Activated CD4-positive, alpha-beta T cell treated with anti-CD3 and anti-CD28 coated beads for 36 hours (primary cell): ENCODE results near the gene ILK. TPM values are rescaled to one million over a fixed set of nuclear protein-coding genes. Genes with fewer than 3 reads are reported as not detected.

Source experiments
- ATAC-seq: fragments of 200-7000 bp; cut with Tn5 transposase; one replicate; pipeline ENCODE4 v1.10.0; 2021; ENCODE audit warnings: mild to moderate bottlenecking, moderate library complexity
- CTCF ChIA-PET: fragments of 350-600 bp; sonication (Branson Sonifier 250); formaldehyde crosslinking; loops from one replicate; lab custom pipeline; 2021; ENCODE audit warnings: antibody characterized with exemption; lab: Charles Lee
- POLR2A ChIA-PET: fragments of 350-600 bp; sonication (Branson Sonifier 250); formaldehyde crosslinking; loops from one replicate; lab custom pipeline; 2021; ENCODE audit warnings: antibody characterized with exemption, inconsistent platforms; lab: Charles Lee
- DNase-seq: peaks from one replicate; pipeline ENCODE4 v3.0.0-alpha.2; 2020
- H3K27ac Mint-ChIP-seq: one replicate; pipeline ENCODE4 v1.8.0; 2021; ENCODE audit warnings: mixed read lengths
- H3K27me3 Mint-ChIP-seq: one replicate; pipeline ENCODE4 v1.8.0; 2021; ENCODE audit warnings: mixed read lengths
- H3K36me3 Mint-ChIP-seq: one replicate; pipeline ENCODE4 v1.8.0; 2021; ENCODE audit warnings: low read depth, mixed read lengths
- H3K4me1 Mint-ChIP-seq: one replicate; pipeline ENCODE4 v1.8.0; 2021; ENCODE audit warnings: mixed read lengths
- H3K4me3 Mint-ChIP-seq: one replicate; pipeline ENCODE4 v1.8.0; 2021; ENCODE audit warnings: mild to moderate bottlenecking, moderate library complexity, mixed read lengths
- H3K9me3 Mint-ChIP-seq: one replicate; pipeline ENCODE4 v1.8.0; 2021; ENCODE audit warnings: low read depth, mixed read lengths
- intact Hi-C, 2 experiments: fragments of 100-400 bp; cut with DNase I in 1 of 2; cut with micrococcal nuclease in 1 of 2; formaldehyde crosslinking; loops; one replicate each; pipeline versions ENCODE4 v1.14.2 to v1.15.1; 2022 to 2024; cut with DNase I, micrococcal nuclease
- total RNA-seq, 2 experiments: library from RNA; stranded (reverse); gene quantifications; one replicate each; pipeline ENCODE4 v1.2.3, GENCODE V29; 2021

The ILK gene
- total RNA-seq, 2 experiments from 2014 or later, result 85.6 to 89.0 TPM

DNA sequence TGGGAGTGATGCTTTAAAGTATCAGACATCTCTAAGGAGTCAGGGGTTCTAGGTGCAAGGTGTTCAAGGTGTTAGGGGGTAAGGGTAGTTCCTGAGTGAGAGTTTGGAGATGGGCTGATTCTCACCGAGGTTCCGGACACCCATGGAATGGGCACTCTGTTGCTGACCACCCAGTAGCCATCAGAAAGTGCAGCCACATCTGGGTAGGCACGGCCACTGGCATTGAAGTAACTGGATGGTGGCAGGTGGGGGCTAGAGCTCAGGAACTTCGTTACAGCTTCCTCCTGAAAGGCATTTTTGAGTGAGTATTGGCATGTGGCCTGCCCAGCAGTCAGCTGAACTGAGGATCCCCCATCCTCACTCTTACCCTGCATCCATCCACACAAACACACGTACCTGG, 11.5 kb downstream of the ILK start:
- peaks cover 22% of the 10 kb centered on the region for H3K4me1 Mint-ChIP-seq
- intact Hi-C loops, result loop anchor here in 1 of 2 experiments (10.0 kb wide), 1 partner anchor 930 kb away; the partner anchor contains the start of genes TRIM22 and TRIM5
- no peak overlapping the region for H3K4me3 Mint-ChIP-seq
- no peak for DNase-seq
- no peaks in the 10 kb centered on the region for H3K9me3 Mint-ChIP-seq
- H3K36me3 Mint-ChIP-seq, result peaks cover 30% of the 10 kb centered on the region
- ChIA-PET POLR2A (no interaction called here), CTCF (interaction anchor here (1.0 to 2.9 kb wide), 3 partner anchors 10 to 66 kb away, joined by 3 to 8 read pairs (median 3); no protein-coding TSS in a partner anchor)
- H3K27ac Mint-ChIP-seq, result no peak overlapping the region
- no peak for ATAC-seq
- no peaks in the 10 kb centered on the region for H3K27me3 Mint-ChIP-seq

DNA sequence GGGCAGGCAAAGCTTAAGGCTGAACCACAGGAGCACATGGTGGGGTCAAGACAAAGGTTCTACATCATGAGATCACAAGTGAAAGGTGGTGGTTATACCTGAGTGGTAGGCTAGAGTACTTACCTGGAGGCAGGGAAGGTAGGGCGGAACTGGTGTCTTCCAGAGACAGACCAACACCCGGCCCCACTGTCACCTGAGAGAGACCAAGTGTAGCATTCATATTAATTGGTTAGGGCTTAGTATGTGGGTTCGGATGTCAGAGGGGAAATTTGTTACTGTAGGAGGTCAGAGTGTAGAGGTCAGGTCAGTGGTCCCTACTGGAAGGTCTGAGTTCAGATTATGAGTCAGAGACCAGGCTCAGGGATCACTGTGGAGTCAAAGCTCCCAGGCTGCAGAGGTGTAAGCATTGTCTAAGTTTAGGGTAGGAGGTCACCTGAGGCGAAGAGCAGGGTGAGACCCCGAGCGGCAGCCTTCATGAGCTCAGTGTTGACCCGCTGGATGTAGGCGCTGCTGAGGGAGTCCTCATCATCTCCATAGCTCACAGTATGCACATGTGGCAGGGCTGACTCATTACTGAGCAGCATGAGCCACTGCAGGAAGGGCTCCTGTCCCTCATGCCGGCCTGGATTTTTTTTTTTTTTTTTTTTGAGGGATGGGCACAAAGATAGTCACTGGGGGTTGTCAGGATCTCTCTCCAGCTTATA, 12.5 kb downstream of the ILK start:
- ChIA-PET POLR2A (no interaction called here), CTCF (interaction anchor here (0.7 to 1.0 kb wide), 2 partner anchors 14 to 344 kb away, joined by 3 read pairs; no protein-coding TSS in a partner anchor)
- DNase-seq (no peak), ATAC-seq (no peak)
- H3K27me3 Mint-ChIP-seq, result no peaks in the 10 kb centered on the region
- H3K36me3 Mint-ChIP-seq, result peaks cover 21% of the 10 kb centered on the region
- intact Hi-C loops, result loop anchor here in 1 of 2 experiments (10.0 kb wide), 1 partner anchor 931 kb away; the partner anchor contains the start of genes TRIM22 and TRIM5
- no peaks in the 10 kb centered on the region for H3K9me3 Mint-ChIP-seq
- H3K4me1 Mint-ChIP-seq, result peaks cover 12% of the 10 kb centered on the region
- peak overlapping the region; percentile 14 for H3K27ac Mint-ChIP-seq
- no peak overlapping the region for H3K4me3 Mint-ChIP-seq

DNA sequence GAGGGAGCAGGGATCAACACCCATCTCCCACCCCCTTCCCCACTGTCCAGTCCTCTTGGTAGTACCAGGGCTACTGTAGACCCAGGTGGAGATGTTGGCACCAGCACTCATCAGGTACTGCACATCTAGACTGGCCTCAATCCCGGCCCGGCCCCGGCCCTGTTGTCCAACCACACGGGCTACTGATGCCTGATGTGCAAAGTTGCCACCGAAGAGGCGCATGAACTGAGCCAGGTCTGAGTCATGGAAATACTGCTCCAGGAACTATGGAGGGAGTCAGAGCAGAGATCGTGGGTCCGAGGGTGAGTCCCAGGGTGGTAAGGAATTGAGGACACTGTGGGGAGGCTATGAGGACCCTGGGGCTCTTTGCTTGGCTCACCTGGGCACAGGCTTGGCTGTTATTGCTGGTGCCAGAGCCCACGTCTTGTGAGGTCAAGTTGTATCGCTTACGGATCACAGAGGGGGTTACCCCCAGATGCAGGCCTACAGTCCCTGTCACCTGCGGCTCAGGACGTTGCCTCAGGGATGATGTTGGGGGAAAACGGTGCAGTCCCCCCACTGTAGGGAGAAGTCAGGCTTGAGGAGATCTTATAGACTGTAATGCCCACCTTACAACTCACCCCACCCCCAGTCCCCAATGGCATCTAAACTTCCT, 13.1 kb downstream of the ILK start:
- H3K4me3 Mint-ChIP-seq, result no peak overlapping the region
- no peak for ATAC-seq
- H3K36me3 Mint-ChIP-seq, result peaks cover 15% of the 10 kb centered on the region
- H3K27ac Mint-ChIP-seq, result peak overlapping the region; percentile 47
- ChIA-PET POLR2A (no interaction called here), CTCF (interaction anchor here (0.7 kb wide), 1 partner anchor 344 kb away, joined by 3 read pairs; no protein-coding TSS in a partner anchor)
- intact Hi-C loops, result loop anchor here in 1 of 2 experiments (10.0 kb wide), 1 partner anchor 932 kb away; the partner anchor contains the start of genes TRIM22 and TRIM5
- no peak for DNase-seq
- H3K27me3 Mint-ChIP-seq, result no peaks in the 10 kb centered on the region
- H3K4me1 Mint-ChIP-seq, result peaks cover 8% of the 10 kb centered on the region
- H3K9me3 Mint-ChIP-seq, result no peaks in the 10 kb centered on the region

DNA sequence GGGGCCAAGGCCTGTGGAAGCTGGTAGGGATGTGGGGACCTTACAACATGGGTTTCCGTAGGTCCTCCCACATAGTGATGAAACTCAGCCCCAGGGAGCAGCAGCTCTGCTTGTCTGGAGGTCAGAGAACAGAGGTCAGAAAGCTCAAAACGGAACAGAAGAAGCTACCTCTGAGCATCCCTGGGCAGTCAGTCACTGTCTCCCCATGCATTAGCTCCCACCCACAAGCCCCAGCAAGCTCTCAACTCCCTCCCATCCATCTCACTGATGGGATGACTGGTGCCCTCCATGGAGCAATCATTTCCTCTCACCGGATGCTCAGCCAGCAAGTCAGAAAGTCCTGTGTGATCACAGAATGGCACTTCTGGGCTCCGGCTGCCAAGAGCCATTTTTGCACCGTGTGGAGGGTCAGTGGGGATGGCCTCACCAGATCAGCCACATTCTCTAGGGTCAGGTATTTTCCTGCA, 13.8 kb downstream of the ILK start:
- peak overlapping the region; percentile 18 for H3K27ac Mint-ChIP-seq
- intact Hi-C loops, result loop anchor here in 1 of 2 experiments (10.0 kb wide), 1 partner anchor 933 kb away; the partner anchor contains the start of genes TRIM22 and TRIM5
- ATAC-seq (no peak), DNase-seq (no peak)
- no peaks in the 10 kb centered on the region for H3K27me3 Mint-ChIP-seq
- CTCF ChIA-PET, result interaction anchor here (0.6 to 2.8 kb wide), 6 partner anchors 25 to 238 kb away, joined by 3 to 19 read pairs (median 4); partner anchors contain the start of gene MRPL17
- H3K4me3 Mint-ChIP-seq, result no peak overlapping the region
- H3K4me1 Mint-ChIP-seq, result peaks cover 8% of the 10 kb centered on the region
- POLR2A ChIA-PET, result interaction anchor here (1.2 kb wide), 1 partner anchor 13 kb away, joined by 4 read pairs; no protein-coding TSS in a partner anchor
- peaks cover 15% of the 10 kb centered on the region for H3K36me3 Mint-ChIP-seq
- H3K9me3 Mint-ChIP-seq, result no peaks in the 10 kb centered on the region

DNA sequence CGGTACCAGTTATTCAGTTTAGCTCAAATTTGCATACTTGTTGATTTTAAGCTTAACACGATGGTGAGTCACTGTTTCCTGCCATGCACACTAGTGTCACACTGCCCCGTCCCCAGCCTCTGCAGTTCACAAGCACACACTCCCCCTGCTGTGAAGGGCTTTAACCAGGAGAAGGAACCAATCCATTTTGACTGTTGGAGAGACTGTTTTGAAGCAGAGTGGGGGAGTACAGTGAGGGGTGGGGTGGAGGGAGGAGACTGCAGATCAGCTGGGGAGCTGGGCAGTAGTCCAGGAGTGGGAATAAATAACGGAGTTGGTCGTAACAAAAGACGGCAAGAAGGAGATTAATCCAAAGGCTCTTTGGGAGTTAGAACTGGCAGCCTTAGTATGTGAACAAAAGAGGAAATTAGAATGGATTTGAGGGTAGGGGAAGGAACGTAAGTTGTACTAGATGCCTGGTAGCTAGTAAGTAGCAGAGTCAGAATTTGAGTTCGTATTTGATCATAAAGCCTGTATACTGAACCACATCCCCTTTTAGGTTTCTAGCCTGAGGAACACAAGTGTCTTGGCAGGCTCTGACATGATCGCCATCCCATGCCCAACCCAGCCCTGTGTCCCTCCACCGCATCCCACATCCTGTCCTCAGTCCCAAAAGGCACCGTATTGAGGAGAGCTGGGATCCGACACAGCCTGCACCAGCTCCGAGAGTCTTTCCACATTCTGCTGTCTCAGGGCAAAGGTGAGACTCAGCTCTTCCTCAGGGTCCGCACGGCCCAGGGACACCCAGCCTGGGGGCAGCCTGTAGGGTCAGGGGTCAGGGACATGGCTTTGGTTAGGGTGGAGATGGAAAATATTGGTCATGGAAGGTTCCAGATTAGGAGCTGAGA, 14.8 kb downstream of the ILK start:
- no peak overlapping the region for H3K27ac Mint-ChIP-seq
- H3K4me3 Mint-ChIP-seq, result no peak overlapping the region
- no peaks in the 10 kb centered on the region for H3K27me3 Mint-ChIP-seq
- peak; percentile 79 for DNase-seq
- ATAC-seq, result peak; percentile 62
- ChIA-PET CTCF (interaction anchor here (0.6 to 2.8 kb wide), 15 partner anchors 11 to 240 kb away, joined by 3 to 19 read pairs (median 3); partner anchors contain the start of gene MRPL17), POLR2A (interaction anchor here (1.1 to 1.2 kb wide), 2 partner anchors 14 to 52 kb away, joined by 4 read pairs; no protein-coding TSS in a partner anchor)
- H3K36me3 Mint-ChIP-seq, result peaks cover 15% of the 10 kb centered on the region
- peaks cover 8% of the 10 kb centered on the region for H3K4me1 Mint-ChIP-seq
- no peaks in the 10 kb centered on the region for H3K9me3 Mint-ChIP-seq
- intact Hi-C loops, result loop anchor here (1.0 to 10.0 kb wide), 8 partner anchors 15 to 934 kb away; partner anchors contain the start of genes FHIP1B (in 2 of the 2), MRPL17 (in 2 of the 2), SMPD1 (in 2 of the 2) and ARFIP2 (in 1 of the 2)

DNA sequence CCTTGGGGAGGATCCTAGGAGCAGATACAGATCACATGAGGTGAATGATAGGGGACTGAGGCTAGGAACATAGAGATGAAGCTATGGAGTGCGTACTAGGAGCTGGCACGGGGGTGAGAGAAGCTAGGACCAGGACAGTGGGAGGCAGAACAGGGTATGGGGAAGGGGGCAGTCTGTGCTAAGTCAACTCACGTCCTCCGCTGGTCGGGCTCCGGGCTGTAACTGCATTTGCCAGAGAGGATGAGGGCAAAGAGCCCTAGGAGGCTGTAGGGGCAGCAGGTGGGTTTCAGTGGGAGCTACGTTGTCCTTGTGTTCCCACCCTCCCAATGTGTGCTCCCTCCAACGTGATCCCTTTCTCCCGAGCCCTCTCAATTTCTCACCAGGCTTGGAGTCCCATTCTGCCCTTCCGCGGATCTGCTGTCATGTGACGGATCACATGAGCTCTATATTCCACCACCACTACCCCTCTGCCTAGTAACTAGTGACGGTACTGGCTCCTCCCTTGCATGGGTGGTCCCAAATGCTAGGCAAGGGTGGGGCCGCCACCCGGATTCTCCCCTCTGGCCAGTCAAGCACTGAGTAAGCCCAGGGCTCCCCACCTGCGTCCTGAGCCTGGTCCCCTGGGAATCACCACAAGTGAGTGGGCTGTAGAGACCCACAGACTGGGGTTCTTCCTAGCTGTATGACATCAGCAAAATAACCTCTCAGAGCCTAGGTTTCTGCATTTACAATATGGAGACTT, 15.6 kb downstream of the ILK start, which contains the start of gene TPP1:
Gene TPP1, minus strand, starts transcription at position 419 of the 742 bp plus-strand sequence. Its CDS starts 22 bp downstream, at position 397.
- ATAC-seq (peak; percentile 93), DNase-seq (peak; percentile 91)
- no peaks in the 10 kb centered on the region for H3K27me3 Mint-ChIP-seq
- H3K36me3 Mint-ChIP-seq, result peaks cover 15% of the 10 kb centered on the region
- H3K27ac Mint-ChIP-seq, result no peak within 1 kb of the TSS
- ChIA-PET POLR2A (interaction anchor here (1.1 kb wide), 2 partner anchors 51 to 64 kb away, joined by 3 to 4 read pairs; partner anchors contain the start of gene MRPL17), CTCF (interaction anchor here (0.6 to 2.8 kb wide), 13 partner anchors 12 to 1032 kb away, joined by 3 to 19 read pairs (median 4); partner anchors contain the start of gene MRPL17)
- H3K4me1 Mint-ChIP-seq, result peaks cover 8% of the 10 kb centered on the region
- H3K9me3 Mint-ChIP-seq, result no peaks in the 10 kb centered on the region
- intact Hi-C loops, result loop anchor here (1.0 to 10.0 kb wide), 8 partner anchors 16 to 934 kb away; partner anchors contain the start of genes FHIP1B (in 2 of the 2), MRPL17 (in 2 of the 2), ARFIP2 (in 1 of the 2) and ILK (in 1 of the 2)
- H3K4me3 Mint-ChIP-seq, result no peak within 1 kb of the TSS

DNA sequence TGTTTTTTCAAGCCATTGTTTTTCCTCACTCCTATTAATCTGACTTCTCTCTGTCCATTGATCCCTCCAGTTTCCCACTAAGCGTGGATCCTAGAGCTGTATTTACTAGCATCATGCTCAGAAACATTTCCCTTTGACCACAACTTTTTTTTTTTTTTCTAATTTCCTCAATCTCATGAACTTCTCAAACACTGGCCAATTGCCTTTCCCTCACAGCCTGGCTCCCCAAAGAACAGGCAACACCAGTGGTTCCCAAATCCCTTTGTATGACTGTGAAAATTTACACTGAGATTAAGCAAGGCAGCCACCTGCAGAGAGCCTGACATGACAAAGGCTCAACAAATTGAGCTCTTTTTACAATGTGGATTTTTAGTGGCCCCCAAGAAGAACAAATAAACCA, 17.1 kb downstream of the ILK start:
- H3K27me3 Mint-ChIP-seq, result no peaks in the 10 kb centered on the region
- H3K4me3 Mint-ChIP-seq, result no peak overlapping the region
- H3K4me1 Mint-ChIP-seq, result peaks cover 8% of the 10 kb centered on the region
- peaks cover 8% of the 10 kb centered on the region for H3K36me3 Mint-ChIP-seq
- DNase-seq (no peak), ATAC-seq (no peak)
- H3K9me3 Mint-ChIP-seq, result no peaks in the 10 kb centered on the region
- ChIA-PET POLR2A (no interaction called here), CTCF (interaction anchor here (0.6 to 1.8 kb wide), 7 partner anchors 28 to 135 kb away, joined by 3 to 6 read pairs (median 4); partner anchors contain the start of gene MRPL17)
- intact Hi-C loops, result no loop called here
- no peak overlapping the region for H3K27ac Mint-ChIP-seq

DNA sequence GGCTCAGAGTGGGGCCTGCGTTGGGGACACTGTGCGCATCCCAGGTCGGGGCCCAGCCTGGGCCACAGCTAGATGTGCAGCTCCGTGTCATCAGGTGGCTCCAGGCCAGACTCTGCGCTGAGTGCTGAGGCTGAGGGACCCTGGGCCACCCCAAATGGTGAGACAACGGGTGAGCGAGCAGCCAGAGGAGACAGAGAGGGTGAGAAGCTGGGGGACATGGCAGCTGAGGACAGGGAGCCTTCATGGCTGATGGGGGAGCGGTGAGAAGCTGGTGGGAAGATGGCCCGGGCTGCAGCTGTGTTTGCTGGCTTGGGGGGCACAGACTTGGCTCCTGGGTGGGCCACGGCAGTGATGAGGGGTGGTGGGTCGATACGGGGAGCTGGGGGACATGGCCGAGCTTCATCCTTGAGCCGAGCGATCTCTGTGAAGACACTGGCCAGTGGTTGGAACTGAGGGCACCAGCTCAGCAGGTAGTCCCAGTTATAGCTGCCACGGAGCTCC, 18.2 kb downstream of the ILK start:
- ChIA-PET POLR2A (no interaction called here), CTCF (interaction anchor here (0.8 to 1.8 kb wide), 4 partner anchors 27 to 74 kb away, joined by 3 to 6 read pairs (median 5); partner anchors contain the start of gene MRPL17)
- H3K27ac Mint-ChIP-seq, result no peak overlapping the region
- DNase-seq (no peak), ATAC-seq (no peak)
- peaks cover 6% of the 10 kb centered on the region for H3K4me1 Mint-ChIP-seq
- intact Hi-C loops, result no loop called here
- H3K36me3 Mint-ChIP-seq, result no peaks in the 10 kb centered on the region
- no peaks in the 10 kb centered on the region for H3K27me3 Mint-ChIP-seq
- H3K9me3 Mint-ChIP-seq, result no peaks in the 10 kb centered on the region
- no peak overlapping the region for H3K4me3 Mint-ChIP-seq

DNA sequence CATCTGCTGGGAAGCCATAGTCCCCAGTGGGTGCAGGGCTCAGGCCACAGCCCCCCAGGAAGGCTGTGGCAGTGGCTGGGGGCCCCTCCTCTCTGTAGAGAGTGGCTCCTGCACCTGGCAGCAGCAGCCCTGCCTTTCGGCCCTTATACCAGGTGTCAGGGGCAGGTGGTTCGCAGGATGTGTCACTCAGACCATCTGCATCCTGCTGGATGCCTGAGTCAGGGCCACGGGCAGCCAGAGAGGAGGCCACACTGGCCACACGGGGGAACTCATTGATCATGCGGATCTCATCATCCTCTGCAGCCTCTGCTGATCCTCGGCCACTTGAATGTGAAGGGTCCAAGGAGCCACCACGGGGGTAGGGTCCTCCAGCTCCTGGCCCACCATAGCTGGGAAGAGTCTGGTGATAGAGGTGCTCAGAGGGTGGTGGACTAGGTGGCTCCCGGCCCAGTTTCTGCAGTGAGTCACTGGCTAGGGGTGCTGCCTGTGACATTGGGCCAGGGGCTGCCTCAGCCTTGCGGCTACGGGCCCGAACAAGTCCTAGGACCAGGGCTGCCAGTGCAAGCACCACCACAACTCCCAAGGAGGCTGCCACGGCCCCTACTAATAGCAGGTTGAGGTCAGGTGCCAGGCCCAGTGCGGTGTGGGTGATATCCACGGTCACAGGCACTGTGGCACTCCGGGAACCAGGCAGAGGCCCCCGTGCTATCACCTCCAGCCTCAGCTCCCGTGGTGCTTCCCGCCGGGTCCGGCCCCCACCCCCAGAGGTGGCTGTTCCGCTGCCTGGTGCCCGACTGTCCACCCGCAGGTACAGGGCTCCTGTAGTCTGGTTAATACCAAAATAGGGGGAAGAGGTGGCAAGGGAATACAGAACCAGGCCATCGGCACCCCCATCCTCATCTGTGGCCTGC, 18.9 kb downstream of the ILK start:
- no peak for ATAC-seq
- intact Hi-C loops, result no loop called here
- Mint-ChIP-seq H3K4me3 (no peak overlapping the region), H3K27me3 (no peaks in the 10 kb centered on the region), H3K9me3 (no peaks in the 10 kb centered on the region), H3K27ac (no peak overlapping the region), H3K4me1 (peaks cover 6% of the 10 kb centered on the region), H3K36me3 (no peaks in the 10 kb centered on the region)
- DNase-seq, result no peak
- POLR2A ChIA-PET, result no interaction called here
- CTCF ChIA-PET, result interaction anchor here (0.9 to 1.8 kb wide), 2 partner anchors 49 to 243 kb away, joined by 3 to 5 read pairs; no protein-coding TSS in a partner anchor
